ENCODE results near the gene SBSN.

The SBSN gene

DNA sequence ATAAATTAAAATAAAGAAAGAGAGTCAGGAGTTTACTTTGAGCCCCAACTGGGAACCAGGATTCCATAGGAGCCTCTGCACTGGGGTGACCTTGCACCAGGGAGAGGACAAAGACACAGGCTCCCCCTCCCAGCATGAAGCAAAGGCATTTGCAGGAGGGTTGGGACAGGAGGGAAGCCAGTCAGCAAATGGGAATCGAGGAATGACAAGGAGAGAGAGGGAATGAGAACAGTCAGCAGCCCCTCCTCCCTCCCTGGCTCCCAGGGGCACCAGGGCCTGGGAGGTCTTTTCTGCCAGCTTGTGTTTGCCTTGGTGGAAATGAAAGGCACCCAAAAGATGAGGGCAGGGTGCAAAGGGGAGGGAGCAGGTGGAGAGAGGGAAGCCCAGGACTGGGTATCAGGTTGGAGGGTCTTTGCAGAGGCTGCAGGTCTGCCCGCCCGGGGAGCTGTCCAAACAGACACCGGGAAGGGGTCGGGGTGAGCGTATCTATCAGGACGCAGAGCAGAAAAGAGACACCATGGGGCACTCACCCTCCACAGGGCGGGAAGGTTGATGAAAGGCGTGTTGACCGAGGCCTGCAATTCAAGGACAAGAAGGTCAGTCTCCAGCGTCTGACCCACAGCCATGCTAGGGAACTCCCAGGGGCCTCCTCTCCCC, 3.8 kb downstream of the SBSN start:
- no peak overlapping the region for H3K4me3 ChIP-seq (ENCODE audit: low read depth in 1 of 2, low read length in 2 of 2)
- no peaks in the 10 kb centered on the region for H3K4me1 ChIP-seq (ENCODE audit: control insufficient read depth in 1 of 2, insufficient read depth in 2 of 2, low read length in 2 of 2)

DNA sequence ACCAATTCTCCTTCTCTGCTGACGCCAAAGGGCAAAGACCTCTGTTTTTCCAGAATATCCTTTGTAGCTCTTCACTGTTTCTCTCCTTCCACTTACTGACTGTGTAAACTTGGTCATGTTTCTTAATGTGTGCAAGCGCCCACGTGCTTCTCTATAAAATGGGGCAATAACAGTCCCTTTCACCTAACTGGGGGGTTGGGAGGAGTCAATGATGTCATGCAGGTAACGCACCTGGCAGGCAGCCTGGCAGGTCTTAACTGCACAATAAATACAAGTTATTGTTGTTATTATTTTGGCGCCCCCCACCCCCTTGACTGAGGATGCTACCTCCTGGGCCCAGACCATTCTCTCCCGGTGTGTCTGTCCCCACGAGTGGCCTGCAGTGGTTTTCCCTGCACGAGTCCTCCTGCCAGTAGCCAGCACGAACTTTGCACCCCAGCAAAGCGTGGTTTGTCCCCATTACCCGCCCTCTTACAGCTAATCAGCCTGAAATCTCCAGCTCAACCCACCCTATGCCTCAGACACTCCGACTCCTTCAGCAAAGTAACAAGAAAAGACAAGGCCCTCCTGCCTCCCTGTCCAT, 5.3 kb downstream of the SBSN start:
- Histone ChIP-seq H3K36me3 (ENCODE audit: control insufficient read depth in 1 of 2, insufficient read depth in 2 of 2, low read length in 2 of 2) (no peaks in the 10 kb centered on the region), H3K4me1 (ENCODE audit: control insufficient read depth in 1 of 2, insufficient read depth in 2 of 2, low read length in 2 of 2) (no peaks in the 10 kb centered on the region), H3K27ac (ENCODE audit: low read length) (no peak overlapping the region), H3K27me3 (ENCODE audit: low read depth, low read length) (no peaks in the 10 kb centered on the region), H3K9me3 (ENCODE audit: control insufficient read depth in 1 of 2, low read length in 2 of 2) (no peaks in the 10 kb centered on the region), H3K4me3 (ENCODE audit: low read depth in 1 of 2, low read length in 2 of 2) (no peak overlapping the region)

More for the DNA sequence above, 3.8 kb downstream of the SBSN start:
- H3K9me3 ChIP-seq (ENCODE audit: control insufficient read depth in 1 of 2, low read length in 2 of 2), result no peaks in the 10 kb centered on the region
- no peaks in the 10 kb centered on the region for H3K36me3 ChIP-seq (ENCODE audit: control insufficient read depth in 1 of 2, insufficient read depth in 2 of 2, low read length in 2 of 2)
- H3K27ac ChIP-seq (ENCODE audit: low read length), result no peak overlapping the region
- no peaks in the 10 kb centered on the region for H3K27me3 ChIP-seq (ENCODE audit: low read depth, low read length)

GRCh38 chr19:35521124-35521743, 6.9 kb downstream of the SBSN start:
- Histone ChIP-seq H3K9me3 (ENCODE audit: control insufficient read depth in 1 of 2, low read length in 2 of 2) (no peaks in the 10 kb centered on the region), H3K27ac (ENCODE audit: low read length) (no peak overlapping the region), H3K4me3 (ENCODE audit: low read depth in 1 of 2, low read length in 2 of 2) (no peak overlapping the region), H3K36me3 (ENCODE audit: control insufficient read depth in 1 of 2, insufficient read depth in 2 of 2, low read length in 2 of 2) (no peaks in the 10 kb centered on the region), H3K4me1 (ENCODE audit: control insufficient read depth in 1 of 2, insufficient read depth in 2 of 2, low read length in 2 of 2) (no peaks in the 10 kb centered on the region), H3K27me3 (ENCODE audit: low read depth, low read length) (no peaks in the 10 kb centered on the region)

GRCh38 chr19:35519291-35519690, 8.8 kb downstream of the SBSN start:
- no peak overlapping the region for H3K4me3 ChIP-seq (ENCODE audit: low read depth in 1 of 2, low read length in 2 of 2)
- no peak overlapping the region for H3K27ac ChIP-seq (ENCODE audit: low read length)
- H3K27me3 ChIP-seq (ENCODE audit: low read depth, low read length), result peaks cover 3% of the 10 kb centered on the region
- no peaks in the 10 kb centered on the region for H3K4me1 ChIP-seq (ENCODE audit: control insufficient read depth in 1 of 2, insufficient read depth in 2 of 2, low read length in 2 of 2)
- no peaks in the 10 kb centered on the region for H3K9me3 ChIP-seq (ENCODE audit: control insufficient read depth in 1 of 2, low read length in 2 of 2)
- no peaks in the 10 kb centered on the region for H3K36me3 ChIP-seq (ENCODE audit: control insufficient read depth in 1 of 2, insufficient read depth in 2 of 2, low read length in 2 of 2)

GRCh38 chr19:35518313-35518712, 9.8 kb downstream of the SBSN start:
- Histone ChIP-seq H3K4me3 (ENCODE audit: low read depth in 1 of 2, low read length in 2 of 2) (no peak overlapping the region), H3K27ac (ENCODE audit: low read length) (no peak overlapping the region), H3K36me3 (ENCODE audit: control insufficient read depth in 1 of 2, insufficient read depth in 2 of 2, low read length in 2 of 2) (no peaks in the 10 kb centered on the region), H3K4me1 (ENCODE audit: control insufficient read depth in 1 of 2, insufficient read depth in 2 of 2, low read length in 2 of 2) (no peaks in the 10 kb centered on the region), H3K9me3 (ENCODE audit: control insufficient read depth in 1 of 2, low read length in 2 of 2) (no peaks in the 10 kb centered on the region), H3K27me3 (ENCODE audit: low read depth, low read length) (peaks cover 12% of the 10 kb centered on the region)

GRCh38 chr19:35517342-35517741, 10.8 kb downstream of the SBSN start:
- Histone ChIP-seq H3K36me3 (ENCODE audit: control insufficient read depth in 1 of 2, insufficient read depth in 2 of 2, low read length in 2 of 2) (no peaks in the 10 kb centered on the region), H3K27ac (ENCODE audit: low read length) (no peak overlapping the region), H3K27me3 (ENCODE audit: low read depth, low read length) (peaks cover 19% of the 10 kb centered on the region), H3K4me1 (ENCODE audit: control insufficient read depth in 1 of 2, insufficient read depth in 2 of 2, low read length in 2 of 2) (no peaks in the 10 kb centered on the region), H3K9me3 (ENCODE audit: control insufficient read depth in 1 of 2, low read length in 2 of 2) (no peaks in the 10 kb centered on the region), H3K4me3 (ENCODE audit: low read depth in 1 of 2, low read length in 2 of 2) (no peak overlapping the region)

- H3K9me3 ChIP-seq (ENCODE audit: control insufficient read depth in 1 of 2, low read length in 2 of 2), result no peaks in the 10 kb centered on the region
- H3K4me1 ChIP-seq (ENCODE audit: control insufficient read depth in 1 of 2, insufficient read depth in 2 of 2, low read length in 2 of 2), result no peaks in the 10 kb centered on the region
- no peak overlapping the region for H3K27ac ChIP-seq (ENCODE audit: low read length)
- H3K4me3 ChIP-seq (ENCODE audit: low read depth in 1 of 2, low read length in 2 of 2), result no peak overlapping the region
- no peaks in the 10 kb centered on the region for H3K36me3 ChIP-seq (ENCODE audit: control insufficient read depth in 1 of 2, insufficient read depth in 2 of 2, low read length in 2 of 2)
- H3K27me3 ChIP-seq (ENCODE audit: low read depth, low read length), result peaks cover 19% of the 10 kb centered on the region
Measured at GRCh38 chr19:35516310-35516709, 11.8 kb downstream of the SBSN start.

DNA sequence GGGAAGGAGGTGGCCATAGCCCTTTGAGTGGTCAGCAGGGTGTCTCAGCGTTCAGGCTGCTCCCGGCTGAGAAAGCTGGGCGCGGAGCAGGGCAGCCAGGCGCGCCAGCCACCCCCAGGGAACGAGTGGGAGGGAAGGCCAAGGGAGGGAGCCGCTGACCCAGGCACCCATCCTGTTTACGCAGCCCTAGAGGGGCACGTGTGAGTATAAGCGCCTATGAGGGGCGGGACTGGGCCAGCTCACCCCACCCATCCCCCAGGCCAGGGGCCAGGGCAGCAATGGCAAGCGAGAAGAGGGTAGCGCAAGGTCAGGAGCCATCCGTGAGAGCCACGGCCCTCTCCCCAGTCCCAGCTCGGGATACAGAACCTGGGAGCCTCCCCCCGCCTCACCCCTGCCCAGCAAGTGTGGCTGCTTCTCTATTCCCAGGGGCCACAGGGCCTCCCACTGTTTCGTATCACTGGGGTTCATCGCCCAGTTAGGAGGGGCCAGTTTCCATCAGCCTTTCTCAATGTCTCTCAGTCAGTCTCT, 13.8 kb downstream of the SBSN start:
- Histone ChIP-seq H3K27me3 (ENCODE audit: low read depth, low read length) (peaks cover 36% of the 10 kb centered on the region), H3K27ac (ENCODE audit: low read length) (no peak overlapping the region), H3K9me3 (ENCODE audit: control insufficient read depth in 1 of 2, low read length in 2 of 2) (no peaks in the 10 kb centered on the region), H3K4me3 (ENCODE audit: low read depth in 1 of 2, low read length in 2 of 2) (no peak overlapping the region), H3K36me3 (ENCODE audit: control insufficient read depth in 1 of 2, insufficient read depth in 2 of 2, low read length in 2 of 2) (no peaks in the 10 kb centered on the region), H3K4me1 (ENCODE audit: control insufficient read depth in 1 of 2, insufficient read depth in 2 of 2, low read length in 2 of 2) (peaks cover 0 to 12% of the 10 kb centered on the region in 2 donors)

GRCh38 chr19:35513628-35514281, 14.4 kb downstream of the SBSN start, which contains the start of gene DMKN:
Gene DMKN (minus strand): TSS chr19:35513649. CDS start chr19:35513475, 174 bp downstream.
- H3K9me3 ChIP-seq (ENCODE audit: control insufficient read depth in 1 of 2, low read length in 2 of 2), result no peaks in the 10 kb centered on the region
- no peak within 1 kb of the TSS for H3K27ac ChIP-seq (ENCODE audit: low read length)
- no peaks in the 10 kb centered on the region for H3K36me3 ChIP-seq (ENCODE audit: control insufficient read depth in 1 of 2, insufficient read depth in 2 of 2, low read length in 2 of 2)
- no peak within 1 kb of the TSS for H3K4me3 ChIP-seq (ENCODE audit: low read depth in 1 of 2, low read length in 2 of 2)
- H3K4me1 ChIP-seq (ENCODE audit: control insufficient read depth in 1 of 2, insufficient read depth in 2 of 2, low read length in 2 of 2), result peaks cover 0 to 12% of the 10 kb centered on the region in 2 donors
- H3K27me3 ChIP-seq (ENCODE audit: low read depth, low read length), result peaks cover 38% of the 10 kb centered on the region

- no peak overlapping the region for H3K27ac ChIP-seq (ENCODE audit: low read length)
- H3K27me3 ChIP-seq (ENCODE audit: low read depth, low read length), result peaks cover 38% of the 10 kb centered on the region
- H3K4me1 ChIP-seq (ENCODE audit: control insufficient read depth in 1 of 2, insufficient read depth in 2 of 2, low read length in 2 of 2), result peaks cover 0 to 12% of the 10 kb centered on the region in 2 donors
- no peaks in the 10 kb centered on the region for H3K36me3 ChIP-seq (ENCODE audit: control insufficient read depth in 1 of 2, insufficient read depth in 2 of 2, low read length in 2 of 2)
- no peaks in the 10 kb centered on the region for H3K9me3 ChIP-seq (ENCODE audit: control insufficient read depth in 1 of 2, low read length in 2 of 2)
- no peak overlapping the region for H3K4me3 ChIP-seq (ENCODE audit: low read depth in 1 of 2, low read length in 2 of 2)
Measured at GRCh38 chr19:35512831-35513627, 15.1 kb downstream of the SBSN start.

Data from muscle layer of duodenum (tissue), 2 donors.